CD8-positive, alpha-beta memory T cell (primary cell): ENCODE results near the gene SUPT6H. TPM values are rescaled to one million over a fixed set of nuclear protein-coding genes. Genes with fewer than 3 reads are reported as not detected.
A peak's percentile ranks its signal among the peaks of the same experiment; 100 is the strongest.
"Not testable (repeated sequence)": the region's sequence is repeated elsewhere in the genome, so short reads cannot be mapped to it uniquely, and the experiment has no call there.

Source experiments
- CTCF ChIA-PET: fragments of 350-600 bp; sonication (Branson Sonifier 250); formaldehyde crosslinking; loops from one replicate; lab custom pipeline; 2021; ENCODE audit warnings: antibody characterized with exemption; lab: Charles Lee
- POLR2A ChIA-PET: fragments of 350-600 bp; sonication (Branson Sonifier 250); formaldehyde crosslinking; loops from one replicate; lab custom pipeline; 2021; ENCODE audit warnings: antibody characterized with exemption; lab: Charles Lee
- DNase-seq, 5 donors: peaks; one replicate each; pipeline versions ENCODE4 v3.0.0 to v3.0.0-alpha.2; 2020 to 2022; ENCODE audit warnings: mixed read lengths in 1 of 5
- H3K27ac ChIP-seq: one replicate; pipeline ENCODE4 v1.7.0; 2013; ENCODE audit warnings: low read depth, mild to moderate bottlenecking, low read length, moderate library complexity
- H3K27me3 ChIP-seq: 2 replicates; pipeline ENCODE4 v1.7.0; 2013; ENCODE audit warnings: low read length, mild to moderate bottlenecking; ENCODE audit not compliant: insufficient read depth, poor library complexity, severe bottlenecking
- H3K36me3 ChIP-seq: 2 replicates; pipeline ENCODE4 v1.7.0; 2013; ENCODE audit warnings: mild to moderate bottlenecking, low read length, moderate library complexity; ENCODE audit not compliant: insufficient read depth
- H3K4me1 ChIP-seq: 2 replicates; pipeline ENCODE4 v1.7.0; 2013; ENCODE audit warnings: mild to moderate bottlenecking, low read length, moderate library complexity; ENCODE audit not compliant: insufficient read depth
- H3K4me3 ChIP-seq: 2 replicates; pipeline ENCODE4 v1.7.0; 2013; ENCODE audit warnings: mild to moderate bottlenecking, low read length
- H3K9me3 ChIP-seq: 2 replicates; pipeline ENCODE4 v1.7.0; 2013; ENCODE audit warnings: mild to moderate bottlenecking, low read length
- H3K27ac Mint-ChIP-seq, 8 donors: one replicate each; pipeline ENCODE4 v1.8.0; 2020 to 2021; ENCODE audit warnings: mixed read lengths in 8 of 8, mild to moderate bottlenecking in 6 of 8, inconsistent platforms in 3 of 8, moderate library complexity in 3 of 8
- H3K27me3 Mint-ChIP-seq, 2 donors: one replicate each; pipeline ENCODE4 v1.8.0; 2020 to 2021; ENCODE audit warnings: mixed read lengths in 2 of 2, mild to moderate bottlenecking in 1 of 2, moderate library complexity in 1 of 2
- H3K36me3 Mint-ChIP-seq, 3 donors: one replicate each; pipeline ENCODE4 v1.8.0; 2020 to 2021; ENCODE audit warnings: mixed read lengths in 3 of 3, inconsistent platforms in 1 of 3, mild to moderate bottlenecking in 1 of 3
- H3K4me1 Mint-ChIP-seq, 3 donors: one replicate each; pipeline ENCODE4 v1.8.0; 2020 to 2021; ENCODE audit warnings: mixed read lengths in 3 of 3, inconsistent platforms in 1 of 3, mild to moderate bottlenecking in 1 of 3
- H3K4me3 Mint-ChIP-seq, 7 donors: one replicate each; pipeline ENCODE4 v1.8.0; 2020 to 2021; ENCODE audit warnings: mixed read lengths in 7 of 7, mild to moderate bottlenecking in 6 of 7, moderate library complexity in 4 of 7, inconsistent platforms in 2 of 7
- H3K9me3 Mint-ChIP-seq, 5 donors: one replicate each; pipeline ENCODE4 v1.8.0; 2020 to 2022; ENCODE audit warnings: mixed read lengths in 5 of 5, mild to moderate bottlenecking in 3 of 5, moderate library complexity in 2 of 5, inconsistent platforms in 1 of 5
- polyA plus RNA-seq: library from polyadenylated mRNA; unstranded; fragments of 300-500 nt; fragmentation: Illumina TruSeq; gene quantifications from one replicate; pipeline ENCODE4 v1.2.3, GENCODE V29; 2021
- total RNA-seq, 2 experiments: library from RNA; stranded (reverse); gene quantifications; one replicate each; pipeline ENCODE4 v1.2.3, GENCODE V29; 2021

SUPT6H gene
- total and polyA plus RNA-seq, 3 experiments from 2014 or later: 20.1 to 88.4 (median 80.0) TPM

DNA sequence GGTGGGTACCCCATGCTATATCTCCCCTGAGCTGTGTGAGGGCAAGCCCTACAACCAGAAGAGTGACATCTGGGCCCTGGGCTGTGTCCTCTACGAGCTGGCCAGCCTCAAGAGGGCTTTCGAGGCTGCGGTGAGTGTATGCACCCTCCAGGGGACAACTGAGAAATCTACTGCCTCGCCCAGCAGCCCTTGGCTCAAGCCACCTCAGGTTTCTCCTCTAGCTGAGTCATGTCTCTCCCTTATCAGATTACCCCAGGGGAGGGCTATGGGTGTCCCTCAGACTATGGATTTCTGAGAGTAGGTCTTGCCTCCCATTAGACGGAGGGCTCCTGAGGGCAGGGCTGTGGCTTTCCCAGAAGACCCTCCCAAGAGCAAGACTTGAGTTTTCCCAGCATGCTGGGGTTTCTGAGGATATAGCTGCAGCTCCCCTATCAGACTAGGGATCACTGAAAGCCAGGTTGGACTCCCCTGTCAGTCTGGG lies 73.3 kb downstream of the SUPT6H start:
- Histone ChIP-seq H3K4me1 (peaks cover 15% of the 10 kb centered on the region), H3K27ac (peak overlapping the region; percentile 31), H3K9me3 (no peaks in the 10 kb centered on the region), H3K36me3 (no peaks in the 10 kb centered on the region), H3K27me3 (no peaks in the 10 kb centered on the region), H3K4me3 (no peak overlapping the region)
- Mint-ChIP-seq H3K27ac (no peak overlapping the region), H3K27me3 (no peaks in the 10 kb centered on the region), H3K9me3 (no peaks in the 10 kb centered on the region), H3K36me3 (peaks cover 0 to 2% (median 2%) of the 10 kb centered on the region in 3 donors), H3K4me1 (peaks cover 8 to 12% (median 12%) of the 10 kb centered on the region in 3 donors), H3K4me3 (no peak overlapping the region)
- CTCF ChIA-PET: interaction anchor here (1.4 to 1.8 kb wide), 3 partner anchors 8 to 28 kb away, joined by 4 to 9 read pairs (median 6); partner anchors contain the start of gene TLCD1
- POLR2A ChIA-PET: no interaction called here
- no peak for DNase-seq

DNA sequence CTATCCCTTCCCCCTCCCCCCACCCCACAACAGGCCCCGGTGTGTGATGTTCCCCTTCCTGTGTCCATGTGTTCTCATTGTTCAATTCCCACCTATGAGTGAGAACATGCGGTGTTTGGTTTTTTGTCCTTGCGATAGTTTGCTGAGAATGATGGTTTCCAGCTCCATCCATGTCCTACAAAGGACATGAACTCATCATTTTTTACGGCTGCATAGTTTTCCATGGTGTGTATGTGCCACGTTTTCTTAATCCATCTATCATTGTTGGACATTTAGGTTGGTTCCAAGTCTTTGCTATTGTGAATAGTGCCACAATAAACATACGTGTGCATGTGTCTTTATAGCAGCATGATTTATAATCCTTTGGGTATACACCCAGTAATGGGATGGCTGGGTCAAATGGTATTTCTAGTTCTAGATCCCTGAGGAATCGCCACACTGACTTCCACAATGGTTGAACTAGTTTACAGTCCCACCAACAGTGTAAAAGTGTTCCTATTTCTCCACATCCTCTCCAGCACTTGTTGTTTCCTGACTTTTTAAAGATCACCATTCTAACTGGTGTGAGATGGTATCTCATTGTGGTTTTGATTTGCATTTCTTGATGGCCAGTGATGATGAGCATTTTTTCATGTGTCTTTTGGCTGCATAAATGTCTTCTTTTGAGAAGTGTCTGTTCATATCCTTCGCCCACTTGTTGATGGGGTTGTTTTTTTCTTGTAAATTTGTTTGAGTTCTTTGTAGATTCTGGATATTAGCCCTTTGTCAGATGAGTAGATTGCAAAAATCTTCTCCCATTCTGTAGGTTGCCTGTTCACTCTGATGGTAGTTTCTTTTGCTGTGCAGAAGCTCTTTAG lies 74.1 kb downstream of the SUPT6H start:
- H3K36me3 Mint-ChIP-seq, H3K36me3 ChIP-seq, DNase-seq, H3K27me3 Mint-ChIP-seq, H3K9me3 ChIP-seq, H3K9me3 Mint-ChIP-seq, H3K4me3 Mint-ChIP-seq, POLR2A ChIA-PET, H3K27ac ChIP-seq, H3K27me3 ChIP-seq, H3K4me3 ChIP-seq: not testable (repeated sequence)
- H3K4me1 Mint-ChIP-seq: peaks cover 8 to 12% (median 12%) of the 10 kb centered on the region in 3 donors
- CTCF ChIA-PET: interaction anchor here (1.4 to 1.5 kb wide), 2 partner anchors 9 to 27 kb away, joined by 4 to 9 read pairs; partner anchors contain the start of gene TLCD1
- peak overlapping the region in 1 of 8 donors; percentile 39 for H3K27ac Mint-ChIP-seq
- peaks cover 15% of the 10 kb centered on the region for H3K4me1 ChIP-seq

DNA sequence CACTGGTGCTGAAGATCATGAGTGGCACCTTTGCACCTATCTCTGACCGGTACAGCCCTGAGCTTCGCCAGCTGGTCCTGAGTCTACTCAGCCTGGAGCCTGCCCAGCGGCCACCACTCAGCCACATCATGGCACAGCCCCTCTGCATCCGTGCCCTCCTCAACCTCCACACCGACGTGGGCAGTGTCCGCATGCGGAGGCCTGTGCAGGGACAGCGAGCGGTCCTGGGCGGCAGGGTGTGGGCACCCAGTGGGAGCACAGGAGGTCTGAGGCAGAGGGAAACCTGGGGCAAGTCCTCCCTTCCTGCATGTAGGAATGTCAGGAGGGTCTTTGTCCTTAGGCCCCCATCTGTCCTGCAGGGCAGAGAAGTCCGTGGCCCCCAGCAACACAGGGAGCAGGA lies 75.3 kb downstream of the SUPT6H start:
- Mint-ChIP-seq H3K4me1 (peaks cover 8 to 12% (median 12%) of the 10 kb centered on the region in 3 donors), H3K27me3 (no peaks in the 10 kb centered on the region), H3K4me3 (no peak overlapping the region), H3K36me3 (peaks cover 0 to 2% (median 2%) of the 10 kb centered on the region in 3 donors), H3K9me3 (no peaks in the 10 kb centered on the region), H3K27ac (peak overlapping the region in 1 of 8 donors; percentile 39)
- H3K36me3 ChIP-seq: no peaks in the 10 kb centered on the region
- H3K4me3 ChIP-seq: no peak overlapping the region
- H3K27me3 ChIP-seq: no peaks in the 10 kb centered on the region
- POLR2A ChIA-PET: no interaction called here
- H3K9me3 ChIP-seq: no peaks in the 10 kb centered on the region
- DNase-seq: no peak
- peaks cover 15% of the 10 kb centered on the region for H3K4me1 ChIP-seq
- no peak overlapping the region for H3K27ac ChIP-seq
- CTCF ChIA-PET: no interaction called here

DNA sequence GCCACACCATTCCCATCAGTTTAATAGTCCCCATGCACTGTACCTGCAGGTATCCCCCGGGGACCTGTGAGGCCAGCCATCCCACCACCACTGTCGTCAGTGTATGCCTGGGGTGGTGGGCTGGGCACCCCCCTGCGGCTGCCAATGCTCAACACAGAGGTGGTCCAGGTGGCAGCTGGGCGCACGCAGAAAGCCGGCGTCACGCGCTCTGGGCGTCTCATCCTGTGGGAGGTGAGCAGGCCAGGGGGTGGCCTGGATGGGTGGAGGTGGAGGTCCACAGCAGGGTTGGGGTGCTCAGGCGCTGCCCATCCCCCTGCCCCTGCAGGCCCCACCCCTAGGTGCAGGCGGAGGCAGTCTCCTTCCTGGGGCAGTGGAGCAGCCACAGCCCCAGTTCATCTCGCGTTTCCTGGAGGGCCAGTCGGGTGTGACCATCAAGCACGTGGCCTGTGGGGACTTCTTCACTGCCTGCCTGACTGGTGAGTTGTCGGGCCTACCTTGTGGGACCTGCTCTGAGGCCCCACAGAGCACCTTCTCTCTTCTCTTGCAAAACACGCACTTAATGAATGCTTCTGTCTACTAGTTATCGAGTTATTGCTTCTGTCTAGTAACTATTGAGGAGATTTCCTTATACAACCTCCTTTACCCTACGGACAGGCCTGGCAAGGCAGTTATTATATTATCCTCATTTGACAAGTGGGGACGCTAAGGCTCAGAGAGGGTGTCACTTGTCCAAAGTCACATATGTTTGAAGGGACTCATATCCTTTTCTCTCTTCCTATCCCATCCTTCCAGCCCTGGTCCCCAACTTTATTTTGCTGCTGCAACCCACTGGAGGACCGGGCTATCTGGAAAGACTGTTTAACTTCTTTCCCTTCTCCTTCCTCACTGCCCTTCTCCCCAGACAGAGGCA lies 76.0 kb downstream of the SUPT6H start:
- no peak overlapping the region for H3K4me3 ChIP-seq
- ChIA-PET CTCF (interaction anchor here (17.0 kb wide), 1 partner anchor 12 kb away, joined by 579 read pairs; the partner anchor contains the start of genes NEK8, RPL23A and TLCD1), POLR2A (no interaction called here)
- Mint-ChIP-seq H3K27ac (peak overlapping the region in 6 of 8 donors; percentile 10 to 89 (median 56)), H3K9me3 (no peaks in the 10 kb centered on the region), H3K27me3 (no peaks in the 10 kb centered on the region), H3K36me3 (peaks cover 0 to 2% (median 2%) of the 10 kb centered on the region in 3 donors), H3K4me1 (peaks cover 8 to 13% (median 12%) of the 10 kb centered on the region in 3 donors), H3K4me3 (no peak overlapping the region)
- H3K27ac ChIP-seq: no peak overlapping the region
- H3K9me3 ChIP-seq: no peaks in the 10 kb centered on the region
- H3K36me3 ChIP-seq: no peaks in the 10 kb centered on the region
- peak in 1 of 5 donors; percentile 35 for DNase-seq
- peaks cover 15% of the 10 kb centered on the region for H3K4me1 ChIP-seq
- H3K27me3 ChIP-seq: no peaks in the 10 kb centered on the region

DNA sequence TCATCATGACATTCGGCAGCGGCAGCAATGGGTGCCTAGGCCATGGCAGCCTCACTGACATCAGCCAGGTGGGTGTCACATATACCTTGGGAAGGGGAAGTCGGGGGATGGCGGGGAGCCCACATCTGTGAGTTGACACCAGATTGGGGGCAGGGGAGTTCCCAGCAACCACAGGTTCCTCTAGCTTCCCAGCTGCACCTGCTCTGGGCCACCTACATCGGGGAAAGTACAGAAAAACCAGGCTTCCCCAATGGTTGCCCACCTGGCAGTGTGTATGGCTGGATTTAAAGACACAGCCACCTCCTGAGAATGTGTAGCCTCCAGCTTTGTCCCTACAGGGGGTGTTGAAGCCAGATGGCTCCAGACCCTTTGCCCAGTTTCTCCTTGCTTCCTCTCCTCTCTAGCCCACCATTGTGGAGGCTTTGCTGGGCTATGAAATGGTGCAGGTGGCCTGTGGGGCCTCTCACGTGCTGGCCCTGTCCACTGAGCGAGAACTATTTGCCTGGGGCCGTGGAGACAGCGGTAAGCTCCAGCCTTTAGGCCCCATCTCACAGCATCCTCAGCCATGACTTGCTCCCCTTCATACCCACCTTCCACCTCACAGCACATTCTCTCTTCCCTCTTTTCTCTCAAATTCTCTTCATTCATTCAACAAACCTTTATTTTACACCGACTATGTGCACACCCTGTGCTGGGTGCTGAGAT lies 76.8 kb downstream of the SUPT6H start:
- Histone ChIP-seq H3K4me1 (peaks cover 20% of the 10 kb centered on the region), H3K9me3 (no peaks in the 10 kb centered on the region), H3K27ac (no peak overlapping the region), H3K4me3 (no peak overlapping the region), H3K36me3 (no peaks in the 10 kb centered on the region), H3K27me3 (no peaks in the 10 kb centered on the region)
- no peaks in the 10 kb centered on the region for H3K9me3 Mint-ChIP-seq
- H3K4me3 Mint-ChIP-seq: no peak overlapping the region
- H3K27ac Mint-ChIP-seq: peak overlapping the region in 6 of 8 donors; percentile 10 to 89 (median 56)
- POLR2A ChIA-PET: no interaction called here
- no peaks in the 10 kb centered on the region for H3K27me3 Mint-ChIP-seq
- H3K4me1 Mint-ChIP-seq: peaks cover 8 to 15% (median 12%) of the 10 kb centered on the region in 3 donors
- DNase-seq: peak in 3 of 5 donors; percentile 34 to 53 (median 47)
- CTCF ChIA-PET: interaction anchor here (0.7 to 17.0 kb wide), 2 partner anchors 12 to 13 kb away, joined by 3 to 579 read pairs; partner anchors contain the start of genes NEK8, RPL23A and TLCD1
- H3K36me3 Mint-ChIP-seq: peaks cover 0 to 2% (median 2%) of the 10 kb centered on the region in 3 donors

DNA sequence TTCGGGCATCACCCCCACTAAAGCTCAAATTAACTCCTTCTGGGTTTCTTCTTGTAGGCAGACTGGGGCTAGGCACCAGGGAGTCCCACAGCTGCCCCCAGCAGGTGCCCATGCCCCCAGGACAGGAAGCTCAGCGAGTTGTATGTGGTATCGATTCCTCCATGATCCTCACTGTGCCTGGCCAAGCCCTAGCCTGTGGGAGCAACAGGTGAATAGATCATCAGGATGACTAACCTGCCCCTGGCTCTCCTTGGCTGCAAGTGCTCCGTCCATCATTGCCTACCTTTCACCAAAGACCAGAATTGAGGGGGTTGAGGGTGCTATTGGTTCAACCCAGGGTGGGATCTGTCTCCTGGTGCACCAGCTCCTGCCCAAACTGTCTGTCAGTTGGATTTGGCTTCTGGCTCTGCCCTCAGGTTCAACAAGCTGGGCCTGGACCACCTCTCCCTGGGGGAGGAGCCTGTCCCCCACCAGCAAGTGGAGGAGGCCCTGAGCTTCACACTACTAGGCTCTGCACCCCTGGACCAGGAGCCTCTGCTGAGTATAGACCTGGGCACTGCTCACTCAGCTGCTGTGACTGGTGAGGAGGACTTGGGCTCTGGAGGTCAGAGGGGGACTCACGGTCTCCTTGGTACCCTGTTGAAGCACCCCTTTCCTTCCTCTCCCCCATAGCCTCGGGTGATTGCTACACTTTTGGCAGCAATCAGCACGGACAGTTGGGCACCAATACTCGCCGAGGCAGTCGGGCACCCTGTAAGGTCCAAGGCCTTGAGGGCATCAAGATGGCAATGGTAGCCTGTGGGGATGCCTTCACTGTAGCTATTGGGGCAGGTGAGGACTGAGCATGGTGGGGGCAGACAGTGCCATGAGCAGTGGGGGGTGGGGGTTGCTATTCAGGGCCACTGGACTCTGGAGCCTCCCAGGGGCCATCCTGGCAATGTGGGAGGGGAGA lies 78.7 kb downstream of the SUPT6H start:
- H3K4me3 ChIP-seq: no peak overlapping the region
- CTCF ChIA-PET: interaction anchor here (1.5 to 17.0 kb wide), 2 partner anchors 9 to 15 kb away, joined by 6 to 579 read pairs; partner anchors contain the start of genes NEK8, RPL23A and TLCD1
- DNase-seq: no peak
- H3K9me3 Mint-ChIP-seq: no peaks in the 10 kb centered on the region
- peaks cover 0 to 5% (median 2%) of the 10 kb centered on the region in 3 donors for H3K36me3 Mint-ChIP-seq
- no peaks in the 10 kb centered on the region for H3K27me3 Mint-ChIP-seq
- no peaks in the 10 kb centered on the region for H3K9me3 ChIP-seq
- H3K27ac ChIP-seq: no peak overlapping the region
- H3K36me3 ChIP-seq: no peaks in the 10 kb centered on the region
- no peaks in the 10 kb centered on the region for H3K27me3 ChIP-seq
- peak overlapping the region in 1 of 7 donors; percentile 23 for H3K4me3 Mint-ChIP-seq
- peaks cover 34% of the 10 kb centered on the region for H3K4me1 ChIP-seq
- peak overlapping the region in 2 of 8 donors; percentile 36 to 60 for H3K27ac Mint-ChIP-seq
- POLR2A ChIA-PET: no interaction called here
- peaks cover 12 to 28% (median 14%) of the 10 kb centered on the region in 3 donors for H3K4me1 Mint-ChIP-seq
